GM18951 (cell line): ENCODE measurements around the gene CBFA2T3.
A peak's percentile ranks its signal among the peaks of the same experiment; 100 is the strongest.

Experiments used
- POLR2A ChIP-seq: IDR thresholded peaks from 4 replicates; pipeline ENCODE4 v1.6.1; 2011; ENCODE audit warnings: mild to moderate bottlenecking; ENCODE audit not compliant: insufficient read length, insufficient read depth; ENCODE audit errors: extremely low read depth
- in situ Hi-C: fragments of 300-500 bp; cut with MboI; formaldehyde crosslinking; loops from one replicate; pipeline ENCODE4 v1.12.0; 2022; ENCODE audit warnings: low sequenced_read_pairs, mixed read lengths, inconsistent platforms; ENCODE audit not compliant: unreplicated experiment

Gene CBFA2T3

DNA sequence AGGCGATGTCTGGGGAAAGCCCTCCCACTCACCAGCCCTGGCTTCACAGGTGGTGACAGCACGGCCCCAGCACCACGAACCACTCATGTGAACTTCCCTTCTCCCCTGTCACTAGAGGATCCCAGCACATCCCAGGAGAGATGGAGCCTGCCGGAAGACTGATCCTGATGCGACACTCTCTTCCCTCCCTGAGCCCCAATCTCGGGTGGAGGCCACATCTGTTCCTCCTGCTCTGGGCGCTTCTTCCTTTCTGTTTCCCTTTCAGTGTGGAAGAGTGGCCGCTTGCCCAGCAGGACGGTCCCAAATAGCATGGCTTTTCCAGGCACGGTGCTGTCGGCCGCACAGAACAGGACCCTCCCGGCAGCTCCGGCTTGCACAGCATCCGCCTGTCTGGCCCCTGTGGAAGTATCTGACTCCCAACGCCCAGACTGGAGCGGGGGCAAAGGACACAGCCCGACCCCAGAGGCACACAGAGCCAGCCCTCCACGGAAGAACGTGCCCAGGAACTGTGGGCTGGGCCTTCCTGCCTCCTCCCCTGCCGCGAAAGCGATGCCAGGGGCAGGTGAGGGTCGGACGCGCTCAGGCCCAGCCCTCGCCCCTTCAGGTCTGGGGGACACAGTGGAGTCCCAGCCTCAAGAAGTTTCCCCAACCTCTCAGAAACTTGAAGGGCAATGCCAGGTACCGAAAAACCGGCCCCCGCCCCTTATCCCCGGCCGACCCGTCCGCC, 37.6 kb downstream of the CBFA2T3 start:
- TF ChIP-seq POLR2A = peak; percentile 20
- in situ Hi-C loops = loop anchor here (25.0 kb wide), 1 partner anchor 223 kb away; the partner anchor contains the start of gene CDH15

DNA sequence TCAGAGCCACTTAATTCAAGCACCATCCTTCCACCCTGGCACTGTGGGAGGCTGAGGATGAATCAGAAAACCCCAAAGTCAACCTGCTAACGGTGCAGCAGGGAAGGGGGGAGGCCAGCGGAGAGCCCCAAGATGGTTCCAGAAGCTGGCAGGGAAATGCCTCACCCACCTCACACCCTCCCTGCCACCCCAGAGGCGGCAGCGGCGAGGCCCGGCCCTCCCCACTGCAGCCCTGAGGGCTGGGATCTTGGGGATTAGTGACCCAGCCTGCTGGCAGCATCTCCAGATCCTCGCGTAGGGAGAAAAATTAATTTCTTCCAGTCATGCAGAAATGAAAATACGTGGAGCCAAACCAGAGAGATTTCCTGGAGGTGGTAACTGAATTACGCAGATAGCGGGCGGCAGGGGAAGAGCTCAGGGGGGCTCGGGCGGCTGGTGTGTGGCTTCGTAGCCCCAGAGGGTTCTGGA, 38.2 kb downstream of the CBFA2T3 start:
- no peak for TF ChIP-seq POLR2A
- in situ Hi-C loops = loop anchor here (25.0 kb wide), 1 partner anchor 223 kb away; the partner anchor contains the start of gene CDH15

DNA sequence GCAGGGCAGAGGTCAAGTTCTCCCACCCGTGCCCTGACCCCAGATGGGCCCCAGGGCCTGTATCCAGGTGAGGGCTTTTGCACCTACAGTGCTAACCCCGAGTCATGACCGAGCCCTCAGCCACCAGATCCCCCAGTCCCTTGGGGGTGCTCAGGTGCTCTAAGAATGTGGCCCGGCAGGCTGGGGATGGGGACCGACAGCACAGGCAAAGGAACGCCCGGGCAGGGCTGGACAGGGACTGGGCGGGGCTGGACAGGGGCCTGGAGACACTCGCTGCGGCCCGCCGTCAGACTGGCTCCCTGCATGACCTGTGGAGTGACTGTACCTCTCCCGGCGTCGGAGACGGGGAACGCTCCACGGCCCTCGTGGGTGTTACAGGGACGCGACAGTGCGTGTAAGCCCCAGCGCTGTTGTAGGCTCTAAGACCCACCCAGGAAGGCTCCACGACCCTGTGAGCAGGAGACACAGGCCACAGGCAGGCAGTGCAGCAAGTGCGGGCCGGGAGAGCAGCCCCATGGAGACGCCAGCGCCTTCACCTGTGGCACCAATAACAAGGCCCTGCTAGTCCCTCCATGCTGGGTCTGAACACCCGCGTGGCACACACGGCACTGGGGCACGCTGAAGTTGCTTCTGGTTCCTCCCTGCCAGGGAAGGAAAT, 38.8 kb downstream of the CBFA2T3 start:
- in situ Hi-C loops = loop anchor here (25.0 kb wide), 1 partner anchor 224 kb away; the partner anchor contains the start of gene CDH15
- no peak for TF ChIP-seq POLR2A

DNA sequence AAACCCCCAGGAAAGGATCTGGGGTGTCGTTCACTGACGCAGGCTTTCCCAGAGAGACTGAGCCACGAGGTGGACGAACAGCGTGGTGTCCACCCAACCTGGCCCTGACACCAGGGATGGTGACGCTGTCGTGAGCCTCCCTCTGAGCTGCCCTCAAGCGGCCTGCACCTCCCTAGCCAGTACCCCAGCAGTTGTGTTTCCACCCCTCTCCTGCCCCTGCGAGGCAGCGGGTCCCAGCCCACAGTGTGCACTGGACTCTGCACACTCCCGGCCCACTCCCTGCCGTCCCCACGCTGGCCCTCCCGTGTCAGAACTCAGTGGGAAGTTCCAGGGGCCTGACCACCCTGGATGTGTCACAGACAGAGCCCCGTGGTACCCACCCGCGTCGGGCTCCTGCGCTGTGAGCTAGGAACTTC, 39.8 kb downstream of the CBFA2T3 start:
- in situ Hi-C loops = loop anchor here (25.0 kb wide), 1 partner anchor 225 kb away; the partner anchor contains the start of gene CDH15
- no peak for TF ChIP-seq POLR2A

DNA sequence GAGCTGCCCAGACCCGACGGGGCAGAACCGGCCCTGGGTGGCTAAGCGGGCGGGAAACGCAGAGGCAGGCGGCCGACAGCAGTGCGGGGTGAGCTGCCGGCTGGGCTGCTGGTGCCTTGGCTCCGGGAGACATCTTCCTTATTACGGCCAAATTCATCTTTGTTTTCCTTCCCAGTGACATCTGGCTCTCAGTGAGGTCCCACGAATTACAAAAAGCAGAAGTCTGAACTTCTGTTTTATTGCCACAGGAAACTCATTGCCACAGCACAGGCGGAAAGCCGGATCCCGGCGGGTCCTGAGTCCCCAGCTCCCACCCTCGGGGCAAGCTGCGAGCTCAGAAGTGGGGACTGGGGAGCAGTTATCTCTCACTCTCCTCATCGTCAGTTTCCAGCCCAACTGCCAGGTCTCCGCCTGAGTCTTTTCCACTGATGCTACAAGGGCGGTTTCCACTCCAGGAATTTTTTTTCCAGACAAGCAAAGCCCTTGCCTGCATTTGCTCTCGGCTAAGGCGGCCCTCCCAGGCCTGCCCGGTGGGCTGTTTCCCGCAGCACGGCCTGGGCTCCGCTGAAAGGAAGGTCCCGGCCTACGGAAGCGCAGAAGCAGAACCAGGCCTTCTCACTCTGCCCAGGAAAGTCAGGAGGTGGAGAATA, 40.3 kb downstream of the CBFA2T3 start:
- no peak for TF ChIP-seq POLR2A
- in situ Hi-C loops = loop anchor here (25.0 kb wide), 1 partner anchor 226 kb away; the partner anchor contains the start of gene CDH15

DNA sequence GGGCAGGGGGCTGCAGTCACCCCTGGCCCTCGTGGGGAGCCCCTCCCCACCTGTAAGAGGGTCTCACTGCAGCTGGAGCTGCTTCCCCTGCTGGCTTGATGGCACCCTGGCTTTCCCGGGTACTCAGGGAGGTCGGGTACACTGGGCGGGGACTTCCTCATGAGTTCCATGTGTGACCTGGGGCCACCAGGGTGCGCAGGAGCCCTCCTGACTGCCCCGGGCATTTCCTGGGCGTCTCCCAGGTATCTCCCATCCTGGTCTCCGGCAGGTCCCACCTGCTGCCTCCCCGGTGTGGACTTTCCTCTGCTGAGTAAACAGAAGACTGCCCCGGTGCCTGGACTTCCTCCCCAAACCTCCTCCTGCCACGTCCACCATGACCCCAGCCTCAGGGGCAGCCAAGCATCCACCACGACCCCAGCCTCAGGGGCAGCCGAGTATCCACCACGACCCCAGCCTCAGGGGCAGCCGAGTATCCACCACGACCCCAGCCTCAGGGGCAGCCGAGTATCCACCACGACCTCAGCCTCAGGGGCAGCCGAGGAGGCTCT, 40.9 kb downstream of the CBFA2T3 start:
- no peak for TF ChIP-seq POLR2A
- in situ Hi-C loops = loop anchor here (25.0 kb wide), 1 partner anchor 226 kb away; the partner anchor contains the start of gene CDH15

DNA sequence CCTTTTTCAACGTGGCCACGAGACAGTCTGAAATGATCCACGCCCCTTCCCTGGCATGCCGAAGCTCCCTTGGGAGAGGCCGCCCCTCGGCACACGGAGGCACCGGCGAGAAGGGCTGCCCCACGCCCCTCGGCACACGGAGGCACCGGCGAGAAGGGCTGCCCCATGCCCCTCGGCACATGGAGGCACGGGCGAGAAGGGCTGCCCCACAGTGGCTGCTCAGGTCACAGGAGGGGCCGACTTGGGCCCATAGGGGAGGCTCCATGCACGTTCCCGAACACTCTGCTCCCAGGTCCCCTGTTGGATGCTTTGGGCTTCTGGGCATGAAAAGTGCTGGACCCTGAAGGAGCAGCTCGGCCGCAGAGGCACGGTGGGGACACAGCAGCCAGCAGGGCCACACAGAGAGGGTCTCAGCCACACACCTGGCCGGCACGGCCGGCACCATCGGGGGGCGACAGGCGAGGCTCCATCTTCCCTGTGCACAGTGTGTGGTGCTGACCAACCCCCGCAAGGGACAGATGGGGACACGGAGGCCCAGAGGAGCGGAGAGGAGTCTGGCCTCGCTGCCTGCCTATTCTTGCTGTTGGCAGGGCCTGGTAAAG, 42.8 kb downstream of the CBFA2T3 start:
- in situ Hi-C loops = loop anchor here (25.0 kb wide), 1 partner anchor 228 kb away; the partner anchor contains the start of gene CDH15
- TF ChIP-seq POLR2A = no peak

DNA sequence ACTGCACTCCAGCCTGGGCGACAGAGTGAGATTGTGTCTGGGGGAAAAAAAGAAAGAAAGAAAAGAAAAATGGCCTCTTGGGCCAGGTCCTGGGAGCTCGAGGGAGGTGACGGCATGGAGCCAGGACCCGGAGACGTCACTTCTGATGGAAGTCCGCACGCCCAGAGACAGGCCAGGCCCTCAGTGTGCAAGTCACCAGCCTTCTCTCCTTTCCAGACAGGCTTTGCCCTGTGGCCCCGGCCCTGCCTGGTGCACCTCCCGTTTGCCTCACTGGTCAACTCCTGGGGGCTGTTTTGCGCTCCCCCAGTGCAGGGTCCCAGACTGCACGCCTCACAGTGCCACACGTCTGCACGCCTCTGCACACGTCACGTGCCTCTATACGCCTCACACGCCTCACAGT, 44.1 kb downstream of the CBFA2T3 start:
- in situ Hi-C loops = loop anchor here (25.0 kb wide), 1 partner anchor 229 kb away; the partner anchor contains the start of gene CDH15
- TF ChIP-seq POLR2A = no peak

DNA sequence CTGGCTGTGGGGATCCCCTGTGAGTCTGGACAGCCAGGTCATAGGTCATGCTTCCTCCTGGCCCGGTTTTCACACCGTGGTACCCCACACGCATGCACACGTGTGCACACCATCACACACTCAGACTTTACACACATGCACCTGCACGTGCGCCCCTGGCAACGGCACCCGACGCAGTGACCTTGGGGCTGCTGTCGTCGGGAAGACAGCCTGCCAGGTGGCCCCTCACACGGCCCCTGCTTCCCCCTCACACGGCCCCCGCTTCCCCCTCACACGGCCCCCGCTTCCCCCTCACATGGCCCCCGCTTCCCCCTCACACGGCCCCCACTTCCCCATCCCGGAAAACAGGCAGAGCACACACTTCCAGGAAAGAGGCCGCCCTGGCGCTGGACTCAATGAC, 45.1 kb downstream of the CBFA2T3 start:
- in situ Hi-C loops = loop anchor here (25.0 kb wide), 1 partner anchor 230 kb away; the partner anchor contains the start of gene CDH15

DNA sequence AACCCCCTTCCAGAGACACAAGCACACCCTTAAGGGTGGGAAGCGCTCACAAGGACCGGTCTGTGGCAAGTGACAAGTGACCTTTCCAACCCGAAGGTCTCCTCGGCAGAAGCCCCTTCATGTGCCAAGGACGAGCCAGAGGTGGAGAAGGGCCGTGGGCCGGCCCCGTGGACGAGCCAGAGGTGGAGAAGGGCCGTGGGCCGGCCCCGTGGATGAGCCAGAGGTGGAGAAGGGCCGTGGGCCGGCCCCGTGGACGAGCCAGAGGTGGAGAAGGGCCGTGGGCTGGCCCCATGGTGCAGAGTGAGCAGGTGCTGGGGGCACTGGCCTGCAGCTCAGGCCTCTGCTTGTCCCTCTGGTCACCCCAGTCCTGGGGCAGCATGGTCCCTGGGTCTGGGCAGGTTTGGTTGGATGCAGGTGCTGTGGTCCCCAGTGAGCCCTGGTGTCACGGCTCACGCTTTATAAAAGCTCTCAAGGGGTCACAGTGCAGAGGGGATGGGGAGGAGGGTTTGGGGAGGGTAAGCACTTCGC, 45.6 kb downstream of the CBFA2T3 start:
- in situ Hi-C loops = loop anchor here (25.0 kb wide), 1 partner anchor 231 kb away; the partner anchor contains the start of gene CDH15
- no peak for TF ChIP-seq POLR2A

More for the DNA sequence above, 45.1 kb downstream of the CBFA2T3 start:
- TF ChIP-seq POLR2A = no peak

DNA sequence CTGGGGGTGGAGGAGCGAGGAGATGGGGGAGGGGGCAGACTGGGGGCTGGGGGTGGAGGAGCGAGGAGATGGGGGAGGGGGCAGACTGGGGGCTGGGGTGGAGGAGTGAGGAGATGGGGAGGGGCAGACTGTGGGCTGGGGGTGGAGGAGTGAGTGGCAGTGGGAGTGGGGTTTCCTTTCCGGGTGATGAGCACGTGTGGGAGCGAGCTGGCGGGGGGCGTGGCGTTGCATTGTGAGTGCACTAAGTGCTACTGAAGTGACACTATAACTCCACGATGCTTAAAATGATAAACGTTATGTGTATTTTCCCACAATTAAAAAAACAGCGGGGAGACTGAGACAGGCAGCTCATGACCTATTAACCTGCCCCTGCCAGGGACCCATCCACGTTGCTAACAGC, 46.3 kb downstream of the CBFA2T3 start:
- in situ Hi-C loops = loop anchor here (25.0 kb wide), 1 partner anchor 232 kb away; the partner anchor contains the start of gene CDH15
- no peak for TF ChIP-seq POLR2A

DNA sequence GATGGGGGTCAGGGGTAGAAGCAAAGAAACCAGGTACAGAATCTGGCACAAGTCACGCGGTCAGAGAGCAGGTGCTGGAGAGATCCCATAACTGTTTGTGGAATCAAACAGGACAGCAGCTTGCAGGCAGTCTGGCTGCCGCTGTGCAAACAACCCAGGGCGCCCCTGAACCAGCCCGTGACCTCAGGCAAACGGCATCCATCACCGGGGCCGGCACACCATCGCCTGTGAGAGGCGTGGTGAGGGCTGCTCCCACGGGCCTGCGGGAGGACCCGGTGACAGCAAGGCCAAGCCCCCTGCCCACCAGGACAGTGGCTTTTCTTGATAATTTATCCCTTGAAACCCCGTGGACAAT, 47.9 kb downstream of the CBFA2T3 start:
- in situ Hi-C loops = loop anchor here (25.0 kb wide), 1 partner anchor 233 kb away; the partner anchor contains the start of gene CDH15
- no peak for TF ChIP-seq POLR2A
